T-helper 2 cell treated with Interferon-gamma antibody and Interleukin-4, amounts not matched to agents 5 μg/mL and 100 μg/mL, for 36 hours (primary cell): ENCODE measurements around the gene MRPS34.

Source experiments
- DNase-seq: peaks from one replicate; pipeline ENCODE4 v3.0.0; 2021; ENCODE audit warnings: low spot score
- H3K27ac Mint-ChIP-seq: one replicate; pipeline ENCODE4 v1.8.0; 2021; ENCODE audit warnings: mild to moderate bottlenecking, mixed read lengths
- H3K27me3 Mint-ChIP-seq: one replicate; pipeline ENCODE4 v1.8.0; 2021; ENCODE audit warnings: low read depth, mixed read lengths
- H3K36me3 Mint-ChIP-seq: one replicate; pipeline ENCODE4 v1.8.0; 2021; ENCODE audit warnings: low read depth, mixed read lengths
- H3K4me1 Mint-ChIP-seq: one replicate; pipeline ENCODE4 v1.8.0; 2021; ENCODE audit warnings: low read depth, mixed read lengths
- H3K4me3 Mint-ChIP-seq: one replicate; pipeline ENCODE4 v1.8.0; 2022; ENCODE audit warnings: mild to moderate bottlenecking, moderate library complexity, mixed read lengths
- H3K9me3 Mint-ChIP-seq: one replicate; pipeline ENCODE4 v1.8.0; 2021; ENCODE audit warnings: mixed read lengths

The MRPS34 gene

GRCh38 chr16:1765826-1766225, 7.1 kb downstream of the MRPS34 start:
- Mint-ChIP-seq H3K27me3 (no peaks in the 10 kb centered on the region), H3K36me3 (peaks cover 20% of the 10 kb centered on the region), H3K9me3 (no peaks in the 10 kb centered on the region), H3K4me1 (no peaks in the 10 kb centered on the region), H3K27ac (no peak overlapping the region), H3K4me3 (no peak overlapping the region)
- DNase-seq = no peak

- H3K9me3 Mint-ChIP-seq = no peaks in the 10 kb centered on the region
- no peaks in the 10 kb centered on the region for H3K27me3 Mint-ChIP-seq
- no peak for DNase-seq
- H3K27ac Mint-ChIP-seq = no peak overlapping the region
- no peak overlapping the region for H3K4me3 Mint-ChIP-seq
- peaks cover 18% of the 10 kb centered on the region for H3K36me3 Mint-ChIP-seq
- no peaks in the 10 kb centered on the region for H3K4me1 Mint-ChIP-seq
Measured at GRCh38 chr16:1764971-1765370, 8.0 kb downstream of the MRPS34 start.

GRCh38 chr16:1763521-1764511, 9.1 kb downstream of the MRPS34 start:
- Mint-ChIP-seq H3K4me3 (no peak overlapping the region), H3K27ac (no peak overlapping the region), H3K4me1 (no peaks in the 10 kb centered on the region), H3K36me3 (peaks cover 18% of the 10 kb centered on the region), H3K9me3 (no peaks in the 10 kb centered on the region), H3K27me3 (no peaks in the 10 kb centered on the region)
- DNase-seq = no peak

- Mint-ChIP-seq H3K4me3 (no peak overlapping the region), H3K9me3 (no peaks in the 10 kb centered on the region), H3K36me3 (peaks cover 15% of the 10 kb centered on the region), H3K4me1 (no peaks in the 10 kb centered on the region), H3K27me3 (no peaks in the 10 kb centered on the region), H3K27ac (no peak overlapping the region)
- DNase-seq = no peak
Measured at GRCh38 chr16:1762879-1763520, 9.9 kb downstream of the MRPS34 start.

GRCh38 chr16:1762196-1762878, 10.6 kb downstream of the MRPS34 start:
- no peak overlapping the region for H3K27ac Mint-ChIP-seq
- no peak for DNase-seq
- peaks cover 13% of the 10 kb centered on the region for H3K36me3 Mint-ChIP-seq
- H3K9me3 Mint-ChIP-seq = no peaks in the 10 kb centered on the region
- no peaks in the 10 kb centered on the region for H3K27me3 Mint-ChIP-seq
- H3K4me3 Mint-ChIP-seq = no peak overlapping the region
- H3K4me1 Mint-ChIP-seq = peaks cover 3% of the 10 kb centered on the region

GRCh38 chr16:1761751-1762150, 11.2 kb downstream of the MRPS34 start:
- DNase-seq = no peak
- no peaks in the 10 kb centered on the region for H3K27me3 Mint-ChIP-seq
- peaks cover 11% of the 10 kb centered on the region for H3K36me3 Mint-ChIP-seq
- no peaks in the 10 kb centered on the region for H3K9me3 Mint-ChIP-seq
- peaks cover 8% of the 10 kb centered on the region for H3K4me1 Mint-ChIP-seq
- H3K4me3 Mint-ChIP-seq = no peak overlapping the region
- no peak overlapping the region for H3K27ac Mint-ChIP-seq

GRCh38 chr16:1760911-1761310, 12.0 kb downstream of the MRPS34 start:
- Mint-ChIP-seq H3K9me3 (no peaks in the 10 kb centered on the region), H3K4me1 (peaks cover 10% of the 10 kb centered on the region), H3K36me3 (peaks cover 8% of the 10 kb centered on the region), H3K27ac (no peak overlapping the region), H3K27me3 (no peaks in the 10 kb centered on the region), H3K4me3 (no peak overlapping the region)
- no peak for DNase-seq

GRCh38 chr16:1759511-1759910, 13.4 kb downstream of the MRPS34 start:
- H3K27me3 Mint-ChIP-seq = no peaks in the 10 kb centered on the region

GRCh38 chr16:1758923-1759322, 14.0 kb downstream of the MRPS34 start:
- Mint-ChIP-seq H3K27me3 (no peaks in the 10 kb centered on the region), H3K36me3 (peaks cover 11% of the 10 kb centered on the region), H3K27ac (no peak overlapping the region)

More at GRCh38 chr16:1759511-1759910, 13.4 kb downstream of the MRPS34 start:
- no peak for DNase-seq
- Mint-ChIP-seq H3K9me3 (no peaks in the 10 kb centered on the region), H3K27ac (no peak overlapping the region), H3K4me3 (no peak overlapping the region), H3K4me1 (peaks cover 10% of the 10 kb centered on the region), H3K36me3 (peaks cover 11% of the 10 kb centered on the region)

GRCh38 chr16:1757714-1758461, 15.0 kb downstream of the MRPS34 start:
- Mint-ChIP-seq H3K4me3 (no peak overlapping the region), H3K9me3 (no peaks in the 10 kb centered on the region), H3K36me3 (peaks cover 11% of the 10 kb centered on the region), H3K27ac (peak overlapping the region; percentile 69), H3K27me3 (no peaks in the 10 kb centered on the region), H3K4me1 (peaks cover 10% of the 10 kb centered on the region)
- no peak for DNase-seq

More at GRCh38 chr16:1758923-1759322, 14.0 kb downstream of the MRPS34 start:
- H3K4me1 Mint-ChIP-seq = peaks cover 10% of the 10 kb centered on the region
- no peaks in the 10 kb centered on the region for H3K9me3 Mint-ChIP-seq
- no peak overlapping the region for H3K4me3 Mint-ChIP-seq
- DNase-seq = no peak

GRCh38 chr16:1754204-1754603, 18.7 kb downstream of the MRPS34 start:
- H3K4me3 Mint-ChIP-seq = no peak overlapping the region
- no peak for DNase-seq
- no peaks in the 10 kb centered on the region for H3K9me3 Mint-ChIP-seq
- peaks cover 10% of the 10 kb centered on the region for H3K4me1 Mint-ChIP-seq
- H3K27me3 Mint-ChIP-seq = no peaks in the 10 kb centered on the region
- H3K36me3 Mint-ChIP-seq = peaks cover 7% of the 10 kb centered on the region
- no peak overlapping the region for H3K27ac Mint-ChIP-seq

- H3K36me3 Mint-ChIP-seq = peaks cover 7% of the 10 kb centered on the region
- H3K9me3 Mint-ChIP-seq = no peaks in the 10 kb centered on the region
- DNase-seq = no peak
- H3K27ac Mint-ChIP-seq = no peak overlapping the region
- no peak overlapping the region for H3K4me3 Mint-ChIP-seq
- H3K27me3 Mint-ChIP-seq = no peaks in the 10 kb centered on the region
- peaks cover 10% of the 10 kb centered on the region for H3K4me1 Mint-ChIP-seq
Measured at GRCh38 chr16:1752853-1753252, 20.1 kb downstream of the MRPS34 start.

- Mint-ChIP-seq H3K4me1 (peaks cover 3% of the 10 kb centered on the region), H3K27me3 (no peaks in the 10 kb centered on the region), H3K4me3 (no peak overlapping the region), H3K27ac (no peak overlapping the region), H3K9me3 (no peaks in the 10 kb centered on the region), H3K36me3 (peaks cover 7% of the 10 kb centered on the region)
- DNase-seq = no peak
Measured at GRCh38 chr16:1751946-1752345, 21.0 kb downstream of the MRPS34 start.
